ENCODE data around the gene PLCG1. TPM values are rescaled to one million over a fixed set of nuclear protein-coding genes. Genes with fewer than 3 reads are reported as not detected.
A peak's percentile ranks its signal among the peaks of the same experiment; 100 is the strongest.

Gene PLCG1
- 94.0 TPM for total RNA-seq
- long read RNA-seq, full-length matches to known transcripts = 1 of 16 reads
- long read RNA-seq, partial matches to known transcripts = 5 of 16 reads
- long read RNA-seq, other reads (novel, unspliced or antisense) = 10 of 16 reads

DNA sequence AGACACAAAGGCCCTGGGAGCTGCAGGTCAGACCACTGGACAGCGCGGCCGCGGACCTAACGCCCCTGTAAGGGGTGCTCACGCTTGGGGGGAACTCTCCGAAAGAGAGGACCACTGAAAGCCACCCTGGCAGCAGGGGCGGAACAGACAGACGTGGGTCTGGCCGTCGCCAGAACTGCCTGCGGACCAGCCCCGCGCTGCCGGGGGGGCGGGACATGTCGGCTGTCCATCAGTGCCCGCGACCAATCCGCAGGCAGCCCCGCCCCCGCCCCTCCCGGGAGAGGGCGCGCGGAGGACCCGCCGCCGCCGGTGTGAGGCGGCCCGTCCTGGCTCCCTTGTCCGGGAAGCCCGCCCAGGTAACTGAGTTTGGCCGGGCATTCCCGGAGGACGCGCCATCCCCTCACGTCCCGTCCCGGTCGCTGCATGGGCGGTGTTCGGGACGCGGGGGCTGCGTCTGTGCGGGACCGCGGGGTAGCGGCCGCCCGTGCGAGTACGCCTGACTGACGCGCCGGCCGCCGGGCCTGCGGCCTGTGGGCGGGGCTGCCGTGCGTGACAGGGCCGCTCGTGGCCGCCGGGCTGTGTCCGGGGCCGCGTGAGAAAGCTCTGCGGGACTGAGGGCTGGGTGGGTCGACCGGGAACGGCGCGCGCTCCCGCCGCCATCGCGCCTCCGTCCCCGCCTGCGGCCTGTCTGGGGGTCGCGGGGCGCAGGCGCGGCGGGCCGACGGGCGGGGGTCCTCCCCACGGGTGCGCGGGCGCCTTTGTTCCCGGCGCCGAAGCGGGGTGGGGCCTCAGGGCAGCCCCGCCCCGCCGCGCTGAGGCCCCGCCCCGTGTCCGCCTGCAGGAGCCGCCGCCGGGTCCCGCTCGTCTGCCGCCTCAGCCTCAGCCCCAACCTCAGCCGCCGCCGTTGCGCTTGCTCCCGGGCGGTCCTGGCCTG, at the start of gene PLCG1:
PLCG1 (plus strand) TSS at position 864 of the 934 bp plus-strand sequence. CDS start 99 bp downstream, outside the sequence.
- intact Hi-C loops (cut with DNase I) = no loop called here
- Histone ChIP-seq H3K36me3 (no peaks in the 10 kb centered on the region), H3K27ac (peak within 1 kb of the TSS; percentile 95), H3K9me3 (no peaks in the 10 kb centered on the region), H3K4me3 (peak within 1 kb of the TSS; percentile 87), H3K4me1 (peaks cover 56% of the 10 kb centered on the region), H3K27me3 (ENCODE audit: low read depth) (no peaks in the 10 kb centered on the region)
- TF ChIP-seq CTCF (IDR thresholded peaks at IDR 0.05) = no peak
- ATAC-seq (peak; percentile 91), DNase-seq (peak; percentile 88)

DNA sequence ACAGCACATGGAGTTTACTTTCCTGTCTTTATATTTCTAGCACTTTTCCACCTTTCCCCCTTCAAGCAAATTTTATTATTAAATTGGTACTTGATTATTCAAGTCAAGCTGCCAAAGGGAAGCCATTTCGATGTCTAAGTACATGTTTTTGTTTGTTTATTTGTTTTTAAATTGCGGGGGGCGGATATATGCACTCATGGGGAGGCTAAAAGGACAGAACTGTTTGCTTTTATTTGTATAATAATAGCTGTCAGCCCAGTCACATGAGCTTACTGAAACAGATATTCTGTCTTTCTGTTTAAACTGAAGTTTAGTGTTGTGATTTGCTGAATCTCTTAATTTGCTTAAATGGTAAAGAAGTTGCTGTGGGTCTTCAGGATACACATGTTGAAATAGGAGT, 49.6 kb upstream of the PLCG1 start:
- DNase-seq (no peak), ATAC-seq (no peak)
- peaks cover 10% of the 10 kb centered on the region for H3K4me1 ChIP-seq
- no peaks in the 10 kb centered on the region for H3K9me3 ChIP-seq
- no peak overlapping the region for H3K27ac ChIP-seq
- intact Hi-C loops (cut with DNase I) = no loop called here
- H3K36me3 ChIP-seq = peaks cover 68% of the 10 kb centered on the region
- H3K4me3 ChIP-seq = no peak overlapping the region
- no peaks in the 10 kb centered on the region for H3K27me3 ChIP-seq (ENCODE audit: low read depth)
- TF ChIP-seq CTCF (IDR thresholded peaks at IDR 0.05) = no peak

DNA sequence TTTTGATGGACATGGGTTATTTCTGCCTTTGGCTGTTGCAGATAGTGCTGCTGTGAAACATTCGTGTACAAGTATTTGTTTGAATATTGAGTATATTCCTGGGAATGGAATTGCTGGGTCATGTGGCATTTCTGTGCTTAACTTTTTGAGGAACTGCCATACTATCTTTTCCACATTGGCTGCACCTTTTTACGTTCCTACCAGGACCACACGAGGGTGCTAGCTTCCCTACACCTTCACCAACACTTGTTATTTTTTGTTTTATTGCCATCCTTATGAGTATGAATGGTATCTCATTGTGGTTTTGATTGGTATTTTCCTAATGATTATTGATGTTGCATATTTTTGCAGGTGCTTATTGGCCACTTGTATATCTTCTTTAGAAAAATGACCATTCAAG, 47.8 kb upstream of the PLCG1 start:
- Histone ChIP-seq H3K36me3 (peaks cover 68% of the 10 kb centered on the region), H3K27ac (no peak overlapping the region), H3K4me1 (peaks cover 13% of the 10 kb centered on the region), H3K4me3 (no peak overlapping the region), H3K9me3 (no peaks in the 10 kb centered on the region), H3K27me3 (ENCODE audit: low read depth) (no peaks in the 10 kb centered on the region)
- ATAC-seq (no peak), DNase-seq (no peak)
- TF ChIP-seq CTCF (IDR thresholded peaks at IDR 0.05) = no peak
- intact Hi-C loops (cut with DNase I) = no loop called here

- no peak for TF ChIP-seq CTCF (IDR thresholded peaks at IDR 0.05)
- H3K36me3 ChIP-seq = peaks cover 76% of the 10 kb centered on the region
- no peak for DNase-seq
- intact Hi-C loops (cut with DNase I) = no loop called here
- no peaks in the 10 kb centered on the region for H3K9me3 ChIP-seq
- ATAC-seq = no peak
- no peaks in the 10 kb centered on the region for H3K27me3 ChIP-seq (ENCODE audit: low read depth)
- peaks cover 8% of the 10 kb centered on the region for H3K4me1 ChIP-seq
- no peak overlapping the region for H3K4me3 ChIP-seq
- H3K27ac ChIP-seq = no peak overlapping the region
Observed at GRCh38 chr20:41091927-41092326, 45.4 kb upstream of the PLCG1 start.

DNA sequence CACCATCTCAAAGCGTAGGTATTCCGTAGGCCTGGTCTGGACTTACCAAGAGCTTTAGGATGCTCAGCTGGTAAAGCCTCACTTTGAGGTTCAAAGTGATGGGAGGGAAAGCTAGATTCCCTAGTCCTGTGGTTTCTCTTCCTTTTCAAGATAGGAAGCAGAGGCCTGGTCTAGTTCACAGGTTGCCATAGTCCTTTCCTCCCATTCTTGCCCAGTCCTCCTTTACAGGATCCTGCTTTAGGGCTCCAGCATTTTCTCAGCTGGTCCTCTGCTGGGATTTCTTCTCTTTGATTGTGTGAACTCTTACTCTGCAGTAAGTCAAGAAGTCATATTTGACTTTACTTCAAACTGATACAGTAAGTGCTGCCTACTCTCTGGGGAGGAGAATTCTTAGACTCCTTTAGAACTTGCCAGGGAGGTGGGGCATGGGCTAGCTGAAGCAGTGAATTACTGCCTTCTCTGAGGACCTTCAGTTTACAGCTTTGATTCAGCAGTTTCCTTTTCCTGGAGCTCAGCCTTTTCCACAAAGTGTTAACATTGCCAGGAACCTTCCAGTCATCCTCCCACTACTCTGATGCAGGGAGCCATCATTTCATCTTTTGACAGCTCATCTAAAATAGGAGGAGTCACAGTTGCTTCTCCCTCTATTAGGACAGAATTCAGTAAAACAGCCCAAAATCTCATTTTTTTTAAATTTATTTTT, 42.8 kb upstream of the PLCG1 start:
- Histone ChIP-seq H3K4me1 (peaks cover 13% of the 10 kb centered on the region), H3K27ac (peak overlapping the region; percentile 4), H3K4me3 (no peak overlapping the region), H3K27me3 (ENCODE audit: low read depth) (no peaks in the 10 kb centered on the region), H3K9me3 (no peaks in the 10 kb centered on the region), H3K36me3 (peaks cover 82% of the 10 kb centered on the region)
- TF ChIP-seq CTCF (IDR thresholded peaks at IDR 0.05) = no peak
- DNase-seq (no peak), ATAC-seq (peak in 1 of 2 donors; percentile 12)
- intact Hi-C loops (cut with DNase I) = loop anchor here (5.0 kb wide), 1 partner anchor 107 kb away; no protein-coding TSS in a partner anchor

Measured in lower lobe of right lung (tissue), 2 donors.